Neural crest cell (in vitro differentiated cells): ENCODE results near the gene CLIC2. TPM values are rescaled to one million over a fixed set of nuclear protein-coding genes. Genes with fewer than 3 reads are reported as not detected.
"Not testable (repeated sequence)": the region's sequence is repeated elsewhere in the genome, so short reads cannot be mapped to it uniquely, and the experiment has no call there.

ENCODE experiments used
- DNase-seq: peaks from one replicate; pipeline ENCODE4 v3.0.0; 2021; ENCODE audit warnings: low read depth, mixed read lengths, low spot score
- H3K27ac Mint-ChIP-seq: one replicate; pipeline ENCODE4 v1.8.0; 2021; ENCODE audit warnings: mild to moderate bottlenecking, mixed read lengths; ENCODE audit not compliant: unreplicated experiment
- H3K27me3 Mint-ChIP-seq: 2 replicates; pipeline ENCODE4 v1.8.0; 2021; ENCODE audit warnings: low read depth, mild to moderate bottlenecking, mixed read lengths
- H3K36me3 Mint-ChIP-seq: 2 replicates; pipeline ENCODE4 v1.8.0; 2021; ENCODE audit warnings: low read depth, mild to moderate bottlenecking, mixed read lengths
- H3K4me1 Mint-ChIP-seq: 2 replicates; pipeline ENCODE4 v1.8.0; 2021; ENCODE audit warnings: mixed read lengths
- H3K4me3 Mint-ChIP-seq: one replicate; pipeline ENCODE4 v1.8.0; 2021; ENCODE audit warnings: mild to moderate bottlenecking, mixed read lengths
- H3K9me3 Mint-ChIP-seq: 2 replicates; pipeline ENCODE4 v1.8.0; 2021; ENCODE audit warnings: mixed read lengths
- total RNA-seq: library from RNA; stranded (reverse); gene quantifications from 2 replicates; pipeline ENCODE4 v1.2.1, GENCODE V29; 2021
- TF ChIP-seq, protein P1 (sequence below): fragments of 200-600 bp; sonication (generic); conservative IDR thresholded peaks from 2 replicates; pipeline ENCODE4 v1.5.0; 2021; ENCODE audit warnings: antibody characterized with exemption, mild to moderate bottlenecking

The CLIC2 gene
- total RNA-seq, 1 donor from 2014 or later: 0.77 TPM

DNA sequence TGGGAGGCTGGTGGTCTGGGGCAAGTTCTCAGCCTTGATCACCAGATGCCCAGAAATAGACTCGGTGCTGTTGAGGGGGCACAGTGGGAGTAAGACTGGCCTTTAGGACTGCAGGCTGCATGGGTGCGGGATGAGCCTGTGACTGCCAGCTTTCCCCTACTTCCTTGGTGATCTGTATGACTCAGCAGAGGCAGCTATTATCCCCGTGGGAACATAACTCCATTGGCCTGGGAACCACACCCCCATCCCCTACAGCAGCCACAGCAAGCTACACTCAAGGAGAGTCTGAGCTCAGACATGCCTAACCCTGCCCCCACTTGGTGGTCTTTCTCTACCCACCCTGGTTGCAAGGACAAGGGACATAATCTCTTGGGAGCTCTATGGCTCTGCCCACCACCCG, 20.6 kb downstream of the CLIC2 start:
- Mint-ChIP-seq H3K27ac (no peak overlapping the region), H3K36me3 (peaks cover 12% of the 10 kb centered on the region), H3K27me3 (no peaks in the 10 kb centered on the region), H3K9me3 (peaks cover 19% of the 10 kb centered on the region), H3K4me1 (no peaks in the 10 kb centered on the region), H3K4me3 (no peak overlapping the region)
- no peak for DNase-seq
- TF ChIP-seq, protein P1, sequence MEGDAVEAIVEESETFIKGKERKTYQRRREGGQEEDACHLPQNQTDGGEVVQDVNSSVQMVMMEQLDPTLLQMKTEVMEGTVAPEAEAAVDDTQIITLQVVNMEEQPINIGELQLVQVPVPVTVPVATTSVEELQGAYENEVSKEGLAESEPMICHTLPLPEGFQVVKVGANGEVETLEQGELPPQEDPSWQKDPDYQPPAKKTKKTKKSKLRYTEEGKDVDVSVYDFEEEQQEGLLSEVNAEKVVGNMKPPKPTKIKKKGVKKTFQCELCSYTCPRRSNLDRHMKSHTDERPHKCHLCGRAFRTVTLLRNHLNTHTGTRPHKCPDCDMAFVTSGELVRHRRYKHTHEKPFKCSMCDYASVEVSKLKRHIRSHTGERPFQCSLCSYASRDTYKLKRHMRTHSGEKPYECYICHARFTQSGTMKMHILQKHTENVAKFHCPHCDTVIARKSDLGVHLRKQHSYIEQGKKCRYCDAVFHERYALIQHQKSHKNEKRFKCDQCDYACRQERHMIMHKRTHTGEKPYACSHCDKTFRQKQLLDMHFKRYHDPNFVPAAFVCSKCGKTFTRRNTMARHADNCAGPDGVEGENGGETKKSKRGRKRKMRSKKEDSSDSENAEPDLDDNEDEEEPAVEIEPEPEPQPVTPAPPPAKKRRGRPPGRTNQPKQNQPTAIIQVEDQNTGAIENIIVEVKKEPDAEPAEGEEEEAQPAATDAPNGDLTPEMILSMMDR: no peak

DNA sequence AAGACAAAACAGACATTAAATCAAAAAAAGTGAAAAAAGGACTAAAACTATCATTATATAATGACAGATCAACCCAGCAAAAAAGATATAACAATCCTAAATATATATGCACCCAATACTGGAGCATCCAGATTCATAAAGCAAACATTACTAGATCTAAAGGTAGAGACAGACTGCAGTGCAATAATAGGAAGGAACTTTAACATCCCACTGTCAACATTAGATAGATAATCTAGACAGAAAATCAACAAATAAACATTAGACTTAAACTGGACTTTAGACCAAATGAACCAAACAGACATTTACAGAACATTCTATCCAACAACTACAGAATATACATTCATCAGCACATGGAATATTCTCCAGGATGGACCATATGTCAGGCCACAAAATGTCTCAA, 40.6 kb downstream of the CLIC2 start:
- DNase-seq: no peak
- H3K4me1 Mint-ChIP-seq: no peaks in the 10 kb centered on the region
- TF ChIP-seq, protein P1: no peak
- peaks cover 19% of the 10 kb centered on the region for H3K9me3 Mint-ChIP-seq
- no peaks in the 10 kb centered on the region for H3K27me3 Mint-ChIP-seq
- no peak overlapping the region for H3K27ac Mint-ChIP-seq
- H3K4me3 Mint-ChIP-seq: no peak overlapping the region
- peaks cover 20% of the 10 kb centered on the region for H3K36me3 Mint-ChIP-seq

DNA sequence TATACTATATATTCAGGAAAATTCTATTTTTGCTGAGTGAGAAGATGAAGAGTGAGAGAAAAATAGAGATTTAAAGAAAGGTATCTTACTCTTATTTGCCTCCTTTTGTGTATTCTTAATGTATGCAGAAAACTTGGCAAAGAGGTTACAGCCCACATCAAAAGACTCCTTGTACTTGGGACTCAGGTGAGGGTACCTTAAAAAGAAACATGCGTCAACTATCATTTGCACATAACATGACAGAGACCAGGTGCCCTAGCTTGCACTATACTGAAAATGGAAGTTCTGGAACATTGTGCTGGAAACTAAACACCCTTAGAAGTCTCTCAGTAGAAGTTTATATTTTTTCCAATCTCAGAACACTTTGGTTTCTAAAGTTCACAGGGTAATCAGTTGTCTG, 54.5 kb downstream of the CLIC2 start:
- Mint-ChIP-seq H3K4me3 (no peak overlapping the region), H3K27ac (no peak overlapping the region), H3K27me3 (no peaks in the 10 kb centered on the region), H3K4me1 (no peaks in the 10 kb centered on the region), H3K36me3 (peaks cover 5% of the 10 kb centered on the region), H3K9me3 (peaks cover 6% of the 10 kb centered on the region)
- TF ChIP-seq, protein P1: no peak
- no peak for DNase-seq

DNA sequence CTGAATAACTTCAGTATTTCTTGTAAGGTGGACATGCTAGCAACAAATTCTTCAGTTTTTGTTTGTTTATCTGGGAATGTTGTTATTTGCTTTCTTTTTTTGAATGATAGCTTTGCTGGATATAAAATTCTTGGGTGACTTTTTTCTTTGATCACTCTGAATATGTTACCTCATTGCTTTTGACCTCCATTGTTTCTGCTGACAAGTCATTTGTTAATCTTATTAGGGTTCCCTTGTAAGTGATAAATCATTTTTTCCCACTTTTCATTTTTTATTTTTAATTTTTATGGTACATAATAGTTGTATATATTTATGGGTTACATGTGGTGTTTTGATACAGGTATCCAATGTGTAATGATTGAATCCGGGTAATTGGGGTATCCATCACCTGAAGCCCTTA, 63.4 kb downstream of the CLIC2 start:
- Mint-ChIP-seq H3K9me3 (peaks cover 14% of the 10 kb centered on the region), H3K27ac (no peak overlapping the region), H3K4me3 (no peak overlapping the region), H3K27me3 (no peaks in the 10 kb centered on the region), H3K4me1 (no peaks in the 10 kb centered on the region), H3K36me3 (peaks cover 7% of the 10 kb centered on the region)
- no peak for DNase-seq
- TF ChIP-seq, protein P1: no peak

DNA sequence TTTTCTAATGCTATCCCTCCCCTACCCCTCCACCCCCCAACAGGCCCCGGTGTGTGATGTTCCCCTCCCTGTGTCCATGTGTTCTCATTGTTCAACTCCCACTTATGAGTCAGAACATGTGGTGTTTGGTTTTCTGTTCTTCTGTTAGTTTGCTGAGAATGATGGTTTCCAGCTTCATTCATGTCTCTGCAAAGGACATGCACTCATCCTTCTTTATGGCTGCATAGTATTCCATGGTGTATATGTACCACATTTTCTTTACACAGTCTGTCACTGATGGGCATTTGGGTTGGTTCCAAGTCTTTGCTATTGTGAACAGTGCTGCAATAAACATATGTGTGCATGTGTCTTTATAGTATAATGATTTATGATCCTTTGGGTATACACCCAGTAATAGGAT, 66.4 kb downstream of the CLIC2 start:
- Mint-ChIP-seq H3K4me1 (peaks cover 11% of the 10 kb centered on the region), H3K9me3 (peaks cover 18% of the 10 kb centered on the region)
- H3K4me3 Mint-ChIP-seq, H3K36me3 Mint-ChIP-seq, DNase-seq, H3K27me3 Mint-ChIP-seq, H3K27ac Mint-ChIP-seq: not testable (repeated sequence)

DNA sequence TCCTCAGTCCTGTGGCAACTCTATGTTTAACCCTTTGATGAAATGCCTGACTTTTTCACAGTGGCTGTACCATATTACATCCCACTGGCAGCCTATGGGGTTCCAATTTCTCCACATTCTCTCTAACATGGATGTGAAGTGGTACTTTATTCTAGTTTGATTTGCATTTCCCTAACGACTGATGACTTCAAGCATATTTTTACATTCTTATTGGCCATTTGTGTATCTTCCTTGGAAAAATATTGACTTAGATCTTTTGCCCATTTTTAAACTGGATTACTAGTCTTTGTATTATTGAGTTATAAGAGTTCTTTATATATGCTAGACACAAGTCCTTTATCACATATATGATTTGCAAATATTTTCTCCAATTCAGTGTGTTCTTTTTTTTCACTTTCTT, 68.0 kb downstream of the CLIC2 start:
- H3K4me3 Mint-ChIP-seq: no peak overlapping the region
- no peak for DNase-seq
- H3K36me3 Mint-ChIP-seq: peaks cover 3% of the 10 kb centered on the region
- H3K9me3 Mint-ChIP-seq: peaks cover 11% of the 10 kb centered on the region
- peaks cover 15% of the 10 kb centered on the region for H3K4me1 Mint-ChIP-seq
- H3K27ac Mint-ChIP-seq: no peak overlapping the region
- H3K27me3 Mint-ChIP-seq: no peaks in the 10 kb centered on the region
- TF ChIP-seq, protein P1: no peak
